AG09319 (cell line): ENCODE results near the gene IGFBP7.

Experiments used
- DNase-seq: peaks from one replicate; pipeline ENCODE4 v3.0.0-alpha.2; 2010; ENCODE audit warnings: low read depth; ENCODE audit errors: extremely low read depth
- TF ChIP-seq, protein P1 (sequence below): IDR thresholded peaks from 2 replicates; pipeline ENCODE4 v1.5.1; 2011; ENCODE audit warnings: low read depth, mild to moderate bottlenecking, inconsistent platforms, low read length, moderate library complexity

The IGFBP7 gene

GRCh38 chr4:57154191-57154590 is 44.0 kb upstream of the IGFBP7 start:
- DNase-seq, result peak; percentile 82
- TF ChIP-seq, protein P1, sequence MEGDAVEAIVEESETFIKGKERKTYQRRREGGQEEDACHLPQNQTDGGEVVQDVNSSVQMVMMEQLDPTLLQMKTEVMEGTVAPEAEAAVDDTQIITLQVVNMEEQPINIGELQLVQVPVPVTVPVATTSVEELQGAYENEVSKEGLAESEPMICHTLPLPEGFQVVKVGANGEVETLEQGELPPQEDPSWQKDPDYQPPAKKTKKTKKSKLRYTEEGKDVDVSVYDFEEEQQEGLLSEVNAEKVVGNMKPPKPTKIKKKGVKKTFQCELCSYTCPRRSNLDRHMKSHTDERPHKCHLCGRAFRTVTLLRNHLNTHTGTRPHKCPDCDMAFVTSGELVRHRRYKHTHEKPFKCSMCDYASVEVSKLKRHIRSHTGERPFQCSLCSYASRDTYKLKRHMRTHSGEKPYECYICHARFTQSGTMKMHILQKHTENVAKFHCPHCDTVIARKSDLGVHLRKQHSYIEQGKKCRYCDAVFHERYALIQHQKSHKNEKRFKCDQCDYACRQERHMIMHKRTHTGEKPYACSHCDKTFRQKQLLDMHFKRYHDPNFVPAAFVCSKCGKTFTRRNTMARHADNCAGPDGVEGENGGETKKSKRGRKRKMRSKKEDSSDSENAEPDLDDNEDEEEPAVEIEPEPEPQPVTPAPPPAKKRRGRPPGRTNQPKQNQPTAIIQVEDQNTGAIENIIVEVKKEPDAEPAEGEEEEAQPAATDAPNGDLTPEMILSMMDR, result no peak

DNA sequence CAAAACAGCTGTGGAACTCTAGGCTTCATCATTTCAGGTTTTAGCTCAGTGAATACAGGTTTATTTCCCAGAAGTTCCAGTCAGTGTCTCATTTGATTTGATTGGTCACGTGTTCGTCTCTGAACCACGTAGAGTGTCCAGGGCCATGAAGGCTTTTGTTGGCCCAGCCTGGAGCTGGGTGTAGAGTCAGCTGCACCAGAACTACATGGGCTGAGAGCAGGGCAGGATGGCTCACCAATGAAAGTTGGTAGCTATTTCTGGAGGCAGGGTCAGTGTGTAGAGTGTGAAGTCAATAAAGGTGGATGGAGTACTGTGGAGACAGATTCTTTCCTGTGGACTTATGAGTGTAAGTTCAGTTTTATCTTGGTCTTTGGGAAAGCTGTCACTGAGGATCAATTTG is 43.0 kb upstream of the IGFBP7 start:
- DNase-seq, result no peak
- TF ChIP-seq, protein P1, result no peak

- no peak for DNase-seq
- TF ChIP-seq, protein P1, result no peak
These were observed 41.3 kb upstream of the IGFBP7 start for GRCh38 chr4:57151481-57151880.

DNA sequence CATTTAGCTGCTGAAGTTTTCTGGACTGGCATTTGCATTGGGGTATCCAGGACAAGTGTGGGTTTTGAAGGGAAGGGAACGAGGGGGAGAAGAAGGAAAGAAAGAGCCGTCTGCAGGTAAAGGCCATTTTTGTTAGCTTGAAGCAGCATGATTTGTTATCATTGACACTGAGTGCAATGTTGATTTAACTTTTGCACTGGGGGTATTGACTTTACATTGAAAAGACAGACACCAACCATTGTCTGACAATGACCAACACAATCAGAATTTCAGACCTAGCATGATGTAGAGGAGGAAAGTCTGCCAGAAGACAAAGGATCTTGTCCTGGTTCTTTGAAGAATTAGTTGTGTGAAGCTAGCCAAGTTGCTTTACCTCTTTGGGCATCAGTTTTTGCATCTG is 39.6 kb upstream of the IGFBP7 start:
- TF ChIP-seq, protein P1, result no peak
- no peak for DNase-seq

GRCh38 chr4:57148831-57149505 is 38.8 kb upstream of the IGFBP7 start:
- TF ChIP-seq, protein P1, result no peak
- no peak for DNase-seq

- no peak for DNase-seq
- TF ChIP-seq, protein P1, result no peak
These were observed 38.0 kb upstream of the IGFBP7 start for GRCh38 chr4:57148177-57148576.

DNA sequence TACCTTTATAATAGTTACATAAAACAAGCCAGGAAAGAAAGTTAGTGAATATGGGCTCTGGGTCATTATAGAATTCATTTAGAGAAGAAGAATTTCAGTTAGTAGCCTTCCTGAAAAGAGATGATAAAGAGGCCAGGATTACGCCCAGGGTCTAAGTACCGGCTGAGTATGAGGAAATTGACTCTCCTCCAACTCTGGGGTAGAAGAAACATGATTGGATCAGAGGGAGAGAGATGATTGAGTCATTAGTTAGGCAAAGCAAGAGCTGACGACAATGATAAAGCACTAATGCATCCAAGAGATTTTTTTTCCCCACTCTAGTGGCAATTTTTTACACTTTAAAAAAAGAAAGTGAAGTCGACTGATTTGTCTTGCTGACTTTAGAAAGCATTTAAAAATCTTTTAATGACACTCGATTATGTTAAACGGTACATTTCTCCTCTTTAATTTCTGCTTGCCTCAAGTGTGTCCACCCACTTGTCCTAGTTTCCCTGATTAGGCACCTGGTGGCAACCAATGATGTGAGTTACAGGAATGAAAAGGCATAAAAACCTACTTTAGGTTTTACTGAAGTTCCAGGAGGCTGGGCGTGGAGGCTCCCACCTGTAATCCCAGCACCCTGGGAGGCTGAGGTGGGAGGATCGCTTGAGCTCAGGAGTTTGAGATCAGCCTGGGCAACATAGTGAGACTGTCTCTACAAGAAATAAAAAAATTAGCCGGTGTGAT is 37.3 kb upstream of the IGFBP7 start:
- TF ChIP-seq, protein P1, result no peak
- DNase-seq, result no peak
